Esophagus squamous epithelium (tissue), 4 donors: ENCODE results near the gene NAA11.

Experiments used
- CTCF ChIP-seq, 6 experiments: fragments of 450-650 bp in 4 of 6; fragments of 200-600 bp in 2 of 6; sonication (generic) in 2 of 6; IDR thresholded peaks; one replicate each; pipeline ENCODE4 v1.5.1; 2016 to 2019; ENCODE audit warnings: antibody characterized with exemption in 6 of 6, mild to moderate bottlenecking in 4 of 6, moderate library complexity in 4 of 6
- POLR2A ChIP-seq, 4 donors: fragments of 450-650 bp; IDR thresholded peaks; one replicate each; pipeline ENCODE4 v1.6.1; 2017; ENCODE audit warnings: antibody characterized with exemption in 4 of 4, mild to moderate bottlenecking in 4 of 4, moderate library complexity in 3 of 4

GRCh38 chr4:79362626-79363025, 36.8 kb upstream of the NAA11 start:
- no peak for TF ChIP-seq CTCF (IDR thresholded peaks at IDR 0.05)
- TF ChIP-seq POLR2A (IDR thresholded peaks at IDR 0.05), result no peak
